Muscle layer of duodenum (tissue), 2 donors: ENCODE data around the gene HRH3.

Experiments
- H3K27ac ChIP-seq: one replicate; pipeline ENCODE4 v1.7.0; 2013; ENCODE audit warnings: mild to moderate bottlenecking, low read length
- H3K27me3 ChIP-seq: one replicate; pipeline ENCODE4 v1.7.0; 2013; ENCODE audit warnings: low read depth, mild to moderate bottlenecking, control low read depth, low read length
- H3K36me3 ChIP-seq, 2 donors: one replicate each; pipeline ENCODE4 v1.7.0; 2013; ENCODE audit warnings: low read length in 2 of 2, control low read depth in 1 of 2, mild to moderate bottlenecking in 1 of 2; ENCODE audit not compliant: insufficient read depth in 2 of 2, control insufficient read depth in 1 of 2
- H3K4me1 ChIP-seq, 2 donors: one replicate each; pipeline ENCODE4 v1.7.0; 2013; ENCODE audit warnings: low read length in 2 of 2, mild to moderate bottlenecking in 2 of 2, control low read depth in 1 of 2, moderate library complexity in 1 of 2; ENCODE audit not compliant: insufficient read depth in 2 of 2, control insufficient read depth in 1 of 2
- H3K4me3 ChIP-seq, 2 donors: one replicate each; pipeline ENCODE4 v1.7.0; 2013; ENCODE audit warnings: low read length in 2 of 2, low read depth in 1 of 2, mild to moderate bottlenecking in 1 of 2
- H3K9me3 ChIP-seq, 2 donors: one replicate each; pipeline ENCODE4 v1.7.0; 2013; ENCODE audit warnings: low read length in 2 of 2, control low read depth in 1 of 2, mild to moderate bottlenecking in 1 of 2; ENCODE audit not compliant: control insufficient read depth in 1 of 2
- donor health status: healthy.

HRH3 gene

DNA sequence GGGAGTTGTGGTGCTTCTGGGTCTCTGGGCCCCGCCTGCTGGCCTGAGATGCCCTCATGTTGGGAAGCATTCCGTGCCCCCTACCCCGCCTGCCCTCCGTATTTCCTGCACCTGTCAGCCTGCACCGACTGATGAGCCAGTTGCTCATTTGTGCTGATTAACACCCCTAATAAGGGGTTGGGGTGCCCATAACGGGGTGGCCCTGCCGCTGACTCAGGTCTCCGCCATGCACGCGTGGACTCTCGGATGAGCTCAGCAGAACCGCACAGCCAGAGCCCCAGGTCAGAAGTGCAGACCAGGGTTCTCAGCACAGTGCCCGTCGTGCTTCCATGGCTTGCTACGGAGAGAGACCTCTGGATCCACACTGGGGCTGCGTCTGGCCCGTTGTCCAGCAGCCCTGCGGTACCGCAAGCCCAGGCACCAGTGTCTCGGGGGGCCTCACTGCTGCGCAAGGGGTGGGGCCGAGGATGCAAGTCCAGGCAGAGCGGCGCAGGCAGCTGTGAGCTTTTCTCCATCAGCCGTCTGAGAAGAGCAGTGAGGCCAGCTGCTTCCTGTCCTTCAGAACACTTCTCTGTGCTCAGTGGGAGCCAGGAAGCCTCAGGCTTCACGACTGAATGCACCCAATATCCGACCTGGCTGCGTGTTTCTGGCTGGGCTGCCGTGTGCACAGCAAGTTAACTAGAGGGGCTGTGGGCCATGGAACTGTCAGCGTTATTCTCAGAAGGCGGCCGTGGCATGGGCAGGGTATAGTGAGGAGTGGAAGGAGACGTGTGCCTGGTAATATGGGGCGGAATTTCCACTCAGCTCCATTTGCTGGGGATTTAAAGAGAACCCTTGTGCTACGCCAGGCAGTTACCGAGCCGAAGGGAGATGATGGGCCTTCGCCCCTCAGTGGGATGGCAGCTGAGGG, 18.6 kb downstream of the HRH3 start:
- Histone ChIP-seq H3K27me3 (no peaks in the 10 kb centered on the region), H3K9me3 (no peaks in the 10 kb centered on the region), H3K27ac (no peak overlapping the region), H3K4me1 (no peaks in the 10 kb centered on the region), H3K36me3 (peaks cover 26 to 58% of the 10 kb centered on the region in 2 donors), H3K4me3 (no peak overlapping the region)

- no peak overlapping the region for H3K4me3 ChIP-seq
- H3K36me3 ChIP-seq = peaks cover 26 to 61% of the 10 kb centered on the region in 2 donors
- no peaks in the 10 kb centered on the region for H3K4me1 ChIP-seq
- no peaks in the 10 kb centered on the region for H3K9me3 ChIP-seq
- H3K27ac ChIP-seq = no peak overlapping the region
- H3K27me3 ChIP-seq = no peaks in the 10 kb centered on the region
Measured at GRCh38 chr20:62200491-62201172, 19.4 kb downstream of the HRH3 start.

DNA sequence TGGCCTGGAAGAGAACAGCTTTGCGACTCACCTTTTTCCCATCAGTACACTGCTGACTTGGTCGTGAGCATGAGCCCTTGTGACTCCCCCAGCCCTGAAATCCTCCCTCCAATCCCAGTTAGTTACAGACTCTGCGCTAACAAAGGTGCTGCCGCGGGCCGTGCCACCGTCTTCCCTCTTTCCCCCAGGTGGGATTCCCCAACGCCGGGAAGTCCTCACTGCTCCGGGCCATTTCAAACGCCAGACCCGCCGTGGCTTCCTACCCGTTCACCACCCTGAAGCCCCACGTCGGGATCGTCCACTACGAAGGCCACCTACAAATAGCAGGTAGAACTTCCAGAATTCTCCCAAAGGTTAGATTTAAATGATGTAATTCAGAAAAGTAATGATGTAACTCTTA, 21.1 kb downstream of the HRH3 start:
- Histone ChIP-seq H3K27ac (no peak overlapping the region), H3K9me3 (no peaks in the 10 kb centered on the region), H3K4me1 (no peaks in the 10 kb centered on the region), H3K27me3 (no peaks in the 10 kb centered on the region), H3K4me3 (no peak overlapping the region), H3K36me3 (peaks cover 26 to 65% of the 10 kb centered on the region in 2 donors)

- Histone ChIP-seq H3K27ac (no peak overlapping the region), H3K27me3 (no peaks in the 10 kb centered on the region), H3K4me1 (no peaks in the 10 kb centered on the region), H3K4me3 (no peak overlapping the region), H3K36me3 (peaks cover 26 to 64% of the 10 kb centered on the region in 2 donors), H3K9me3 (no peaks in the 10 kb centered on the region)
Measured at GRCh38 chr20:62198496-62198895, 21.6 kb downstream of the HRH3 start.

- Histone ChIP-seq H3K27ac (no peak overlapping the region), H3K36me3 (peaks cover 26 to 64% of the 10 kb centered on the region in 2 donors), H3K9me3 (no peaks in the 10 kb centered on the region), H3K4me1 (no peaks in the 10 kb centered on the region), H3K27me3 (no peaks in the 10 kb centered on the region), H3K4me3 (no peak overlapping the region)
Measured at GRCh38 chr20:62197801-62198200, 22.3 kb downstream of the HRH3 start.

GRCh38 chr20:62197311-62197710, 22.8 kb downstream of the HRH3 start:
- Histone ChIP-seq H3K4me3 (no peak overlapping the region), H3K36me3 (peaks cover 26 to 65% of the 10 kb centered on the region in 2 donors)

GRCh38 chr20:62196286-62196685, 23.8 kb downstream of the HRH3 start:
- Histone ChIP-seq H3K27ac (no peak overlapping the region), H3K27me3 (no peaks in the 10 kb centered on the region), H3K4me1 (no peaks in the 10 kb centered on the region), H3K4me3 (no peak overlapping the region), H3K9me3 (no peaks in the 10 kb centered on the region), H3K36me3 (peaks cover 32 to 63% of the 10 kb centered on the region in 2 donors)

More at GRCh38 chr20:62197311-62197710, 22.8 kb downstream of the HRH3 start:
- Histone ChIP-seq H3K4me1 (no peaks in the 10 kb centered on the region), H3K9me3 (no peaks in the 10 kb centered on the region), H3K27me3 (no peaks in the 10 kb centered on the region), H3K27ac (no peak overlapping the region)

DNA sequence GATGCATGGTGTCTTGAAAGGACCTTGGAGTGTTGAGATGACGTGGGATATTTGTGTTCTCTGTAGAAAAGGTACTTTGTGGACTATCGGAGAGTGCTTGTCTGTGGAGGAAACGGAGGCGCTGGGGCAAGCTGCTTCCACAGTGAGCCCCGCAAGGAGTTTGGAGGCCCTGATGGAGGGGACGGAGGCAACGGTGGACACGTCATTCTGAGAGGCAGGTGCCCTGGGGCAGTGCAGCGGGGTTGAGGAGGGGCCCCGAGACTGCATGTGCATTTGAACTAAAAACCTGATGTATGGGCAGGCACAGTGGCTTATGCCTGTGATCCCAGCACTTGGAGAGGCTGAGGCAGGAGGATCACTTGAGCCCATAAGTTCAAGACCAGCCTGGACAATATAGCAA, 24.3 kb downstream of the HRH3 start:
- H3K36me3 ChIP-seq = peaks cover 31 to 63% of the 10 kb centered on the region in 2 donors

GRCh38 chr20:62195075-62195405, 25.0 kb downstream of the HRH3 start:
- Histone ChIP-seq H3K36me3 (peaks cover 25 to 60% of the 10 kb centered on the region in 2 donors), H3K9me3 (no peaks in the 10 kb centered on the region), H3K4me1 (no peaks in the 10 kb centered on the region), H3K4me3 (no peak overlapping the region), H3K27me3 (no peaks in the 10 kb centered on the region), H3K27ac (no peak overlapping the region)

More for the DNA sequence above, 24.3 kb downstream of the HRH3 start:
- Histone ChIP-seq H3K9me3 (no peaks in the 10 kb centered on the region), H3K27me3 (no peaks in the 10 kb centered on the region), H3K4me1 (no peaks in the 10 kb centered on the region), H3K27ac (no peak overlapping the region), H3K4me3 (no peak overlapping the region)

DNA sequence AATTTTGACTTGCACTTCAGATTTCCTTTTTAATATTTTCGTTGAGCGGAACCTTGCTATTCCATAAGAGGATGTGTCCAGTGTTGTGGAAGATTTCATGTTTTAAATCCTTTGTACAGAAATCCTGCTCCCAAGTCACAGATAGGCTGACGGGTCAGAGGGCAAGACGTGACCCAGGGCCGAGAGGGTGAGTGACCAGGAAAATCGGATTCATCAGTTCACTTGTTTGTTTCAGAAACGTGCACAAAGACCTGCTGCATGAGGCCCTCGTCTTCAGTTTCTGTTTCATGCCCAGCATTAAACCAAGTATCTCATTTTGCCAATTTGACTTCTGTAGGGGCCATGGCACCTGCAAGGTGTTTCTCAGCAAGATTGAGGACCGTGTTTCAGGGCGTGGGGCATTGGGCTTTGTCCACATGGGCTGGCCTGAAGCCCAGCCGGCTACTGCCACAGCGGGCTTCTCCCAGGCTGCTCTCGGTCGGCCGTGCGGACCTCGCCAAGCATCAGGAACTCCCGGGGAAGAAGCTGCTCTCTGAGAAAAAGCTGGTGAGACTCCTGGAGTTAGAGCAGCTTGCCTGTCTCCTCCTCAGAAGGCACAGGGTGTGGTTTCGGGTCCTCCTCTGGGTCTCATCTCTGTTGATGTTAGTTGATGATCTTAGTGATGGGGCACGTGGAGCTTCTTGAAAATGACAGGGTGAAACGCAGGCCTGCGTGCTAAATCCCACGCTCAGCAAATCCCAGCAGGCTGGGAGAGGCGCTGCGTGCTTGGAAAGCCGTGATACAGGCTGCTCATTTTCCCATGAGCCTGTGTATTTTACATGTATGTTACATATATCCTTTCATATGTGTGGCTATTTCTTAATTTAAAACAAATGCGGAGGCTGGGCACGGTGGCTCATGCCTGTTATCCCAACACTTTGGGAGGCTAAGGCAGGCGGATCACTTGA, 26.7 kb downstream of the HRH3 start:
- no peaks in the 10 kb centered on the region for H3K9me3 ChIP-seq
- no peak overlapping the region for H3K4me3 ChIP-seq
- no peak overlapping the region for H3K27ac ChIP-seq
- no peaks in the 10 kb centered on the region for H3K27me3 ChIP-seq
- H3K36me3 ChIP-seq = peaks cover 16 to 53% of the 10 kb centered on the region in 2 donors
- H3K4me1 ChIP-seq = no peaks in the 10 kb centered on the region

GRCh38 chr20:62192635-62193034, 27.4 kb downstream of the HRH3 start:
- H3K36me3 ChIP-seq = peaks cover 9 to 46% of the 10 kb centered on the region in 2 donors
- no peaks in the 10 kb centered on the region for H3K27me3 ChIP-seq
- no peak overlapping the region for H3K27ac ChIP-seq
- H3K4me1 ChIP-seq = no peaks in the 10 kb centered on the region
- H3K9me3 ChIP-seq = no peaks in the 10 kb centered on the region
- no peak overlapping the region for H3K4me3 ChIP-seq
